CD14-positive monocyte (primary cell): ENCODE results near the gene CFHR1. TPM values are rescaled to one million over a fixed set of nuclear protein-coding genes. Genes with fewer than 3 reads are reported as not detected.
"Not testable (repeated sequence)": the region's sequence is repeated elsewhere in the genome, so short reads cannot be mapped to it uniquely, and the experiment has no call there.

Experiments
- DNase-seq, 3 donors: peaks; one replicate each; pipeline ENCODE4 v3.0.0-alpha.2; 2011 to 2022
- H2AFZ ChIP-seq: 2 replicates; pipeline ENCODE4 v1.6.0; 2012; ENCODE audit warnings: mild to moderate bottlenecking, low read depth, low read length, inconsistent platforms; ENCODE audit not compliant: insufficient read depth, poor library complexity, severe bottlenecking
- H3K27ac ChIP-seq, 2 donors: 1 replicate in 1 of 2; 2 replicates in 1 of 2; pipeline ENCODE4 v1.5.1; 2012 to 2013; ENCODE audit warnings: low read length in 2 of 2, control low read depth in 1 of 2, inconsistent platforms in 1 of 2, low read depth in 1 of 2, mild to moderate bottlenecking in 1 of 2
- H3K27me3 ChIP-seq, 2 donors: one replicate each; pipeline versions ENCODE4 v1.6.0 to v1.6.1; 2011 to 2013; ENCODE audit warnings: low read length in 2 of 2; ENCODE audit not compliant: control insufficient read depth in 2 of 2, insufficient read depth in 2 of 2
- H3K36me3 ChIP-seq, 2 donors: replicated peaks in 1 of 2; 1 replicate in 1 of 2; 2 replicates in 1 of 2; pipeline versions ENCODE4 v1.5.1 to v1.6.1; 2012 to 2013; ENCODE audit warnings: low read length in 2 of 2, control low read depth in 1 of 2, inconsistent platforms in 1 of 2, mild to moderate bottlenecking in 1 of 2; ENCODE audit not compliant: insufficient read depth in 2 of 2, control insufficient read depth in 1 of 2
- H3K4me1 ChIP-seq, 2 donors: 1 replicate in 1 of 2; 2 replicates in 1 of 2; pipeline versions ENCODE4 v1.5.1 to v1.6.1; 2012 to 2013; ENCODE audit warnings: low read length in 2 of 2, control low read depth in 1 of 2, inconsistent platforms in 1 of 2, mild to moderate bottlenecking in 1 of 2, moderate library complexity in 1 of 2; ENCODE audit not compliant: insufficient read depth in 2 of 2, control insufficient read depth in 1 of 2
- H3K4me2 ChIP-seq: replicated peaks from 2 replicates; pipeline ENCODE3; 2012; ENCODE audit warnings: low read length, moderate library complexity, mild to moderate bottlenecking; ENCODE audit not compliant: poor library complexity, severe bottlenecking; ENCODE audit errors: extremely low read depth
- H3K4me3 ChIP-seq, 3 experiments: fragments of 200-600 bp in 1 of 3; sonication (generic) in 1 of 3; replicated peaks in 1 of 3; 1 replicate in 2 of 3; 2 replicates in 1 of 3; pipeline ENCODE4 v1.5.1; 2011 to 2013; ENCODE audit warnings: low read length in 3 of 3, mild to moderate bottlenecking in 3 of 3, control low read depth in 2 of 3, low read depth in 2 of 3, inconsistent platforms in 1 of 3, moderate library complexity in 1 of 3
- H3K79me2 ChIP-seq: 2 replicates; pipeline ENCODE4 v1.6.0; 2012; ENCODE audit warnings: mild to moderate bottlenecking, control low read depth, inconsistent platforms, low read length, moderate library complexity; ENCODE audit not compliant: insufficient read depth
- H3K9ac ChIP-seq: 2 replicates; pipeline ENCODE4 v1.6.0; 2017; ENCODE audit warnings: low read length, mild to moderate bottlenecking; ENCODE audit not compliant: insufficient read depth, poor library complexity, severe bottlenecking
- H3K9me3 ChIP-seq, 2 donors: replicated peaks in 1 of 2; 1 replicate in 1 of 2; 2 replicates in 1 of 2; pipeline versions ENCODE4 v1.5.1 to v1.6.1; 2012 to 2013; ENCODE audit warnings: low read length in 2 of 2, control low read depth in 1 of 2; ENCODE audit not compliant: control insufficient read depth in 1 of 2, insufficient read depth in 1 of 2
- H4K20me1 ChIP-seq: 2 replicates; pipeline ENCODE4 v1.6.0; 2012; ENCODE audit warnings: mild to moderate bottlenecking, low read length, control low read depth, moderate library complexity; ENCODE audit not compliant: insufficient read depth
- H3K27ac Mint-ChIP-seq, 7 donors: one replicate each; pipeline ENCODE4 v1.8.0; 2020; ENCODE audit warnings: mild to moderate bottlenecking in 7 of 7, mixed read lengths in 7 of 7, moderate library complexity in 6 of 7, inconsistent platforms in 2 of 7
- H3K27me3 Mint-ChIP-seq, 3 donors: one replicate each; pipeline ENCODE4 v1.8.0; 2021 to 2022; ENCODE audit warnings: low read depth in 3 of 3, mild to moderate bottlenecking in 3 of 3, mixed read lengths in 3 of 3, moderate library complexity in 3 of 3, inconsistent platforms in 1 of 3
- H3K36me3 Mint-ChIP-seq, 2 donors: one replicate each; pipeline ENCODE4 v1.8.0; 2020; ENCODE audit warnings: mixed read lengths in 2 of 2, inconsistent platforms in 1 of 2, mild to moderate bottlenecking in 1 of 2
- H3K4me1 Mint-ChIP-seq: one replicate; pipeline ENCODE4 v1.8.0; 2020; ENCODE audit warnings: mild to moderate bottlenecking, mixed read lengths
- H3K4me3 Mint-ChIP-seq, 2 donors: one replicate each; pipeline ENCODE4 v1.8.0; 2020; ENCODE audit warnings: mild to moderate bottlenecking in 2 of 2, mixed read lengths in 2 of 2, moderate library complexity in 1 of 2
- H3K9me3 Mint-ChIP-seq, 7 donors: one replicate each; pipeline ENCODE4 v1.8.0; 2020 to 2022; ENCODE audit warnings: mixed read lengths in 7 of 7, mild to moderate bottlenecking in 6 of 7, moderate library complexity in 6 of 7, inconsistent platforms in 2 of 7
- CTCF ChIP-seq: fragments of 200-600 bp; IDR thresholded peaks from one replicate; pipeline ENCODE4 v1.8.0; 2022; ENCODE audit warnings: antibody characterized with exemption, mild to moderate bottlenecking
- WGBS: methylation state at CpG from one replicate; pipeline ENCODE4 v1.1.5; 2013; ENCODE audit warnings: missing lambda C conversion rate; ENCODE audit not compliant: insufficient coverage; 5-methylcytosine and 5-hydroxymethylcytosine counted together
- intact Hi-C, 2 donors: fragments of 100-400 bp; cut with micrococcal nuclease; formaldehyde crosslinking; loops; one replicate each; pipeline versions ENCODE4 v1.15.0 to v1.15.1; 2023
- polyA minus RNA-seq: library from RNA; depleted of rRNA, polyadenylated mRNA; stranded (reverse); fragments of >200 nt; gene quantifications from 2 replicates; pipeline ENCODE4 v1.2.3, GENCODE V29; 2012
- polyA plus RNA-seq, 3 donors: library from polyadenylated mRNA; depleted of rRNA in 1 of 3; unstranded in 2 of 3; stranded (reverse) in 1 of 3; fragments of 300-500 nt in 2 of 3; fragments of >200 nt in 1 of 3; fragmentation: Illumina TruSeq in 2 of 3; gene quantifications; 1 replicate in 2 of 3; 2 replicates in 1 of 3; pipeline ENCODE4 v1.2.3, GENCODE V29; 2012 to 2021
- total RNA-seq, 12 experiments: library from RNA in 1 of 12; stranded (reverse) in 1 of 12; fragments of 120-200 nt in 1 of 12; gene quantifications; one replicate each; pipeline ENCODE4 v1.2.4 and lab custom pipeline; 2013 to 2026; ENCODE audit warnings: mixed read lengths in 6 of 12, inconsistent platforms in 1 of 12

CFHR1 gene
- total RNA-seq (2013), result not detected
- polyA plus RNA-seq (not detected), polyA minus RNA-seq (not detected in 2 replicates), total RNA-seq (lab: John Stamatoyannopoulos, UW) (0 to 0.46 (median 0) reads per million in 11 experiments)

DNA sequence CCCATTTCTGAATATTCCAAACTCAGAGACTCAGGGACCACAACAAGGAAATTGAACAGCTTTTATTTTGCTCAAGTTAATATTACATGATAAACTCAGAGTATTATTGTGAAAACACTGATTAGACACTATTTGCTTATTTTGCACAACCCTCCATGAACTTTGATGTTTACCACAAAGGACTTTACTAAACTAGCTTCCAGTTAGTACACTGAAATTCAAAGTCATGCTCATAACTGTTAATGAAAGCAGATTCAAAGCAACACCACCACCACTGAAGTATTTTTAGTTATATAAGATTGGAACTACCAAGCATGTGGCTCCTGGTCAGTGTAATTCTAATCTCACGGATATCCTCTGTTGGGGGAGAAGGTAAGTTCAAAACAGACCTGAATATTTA lies at the start of gene CFHR1:
Gene CFHR1, plus strand, starts transcription at position 201 of the 400 bp plus-strand sequence. Its CDS starts 114 bp downstream, at position 315.
- H2AFZ ChIP-seq, H3K9me3 ChIP-seq, H3K36me3 Mint-ChIP-seq, H3K9ac ChIP-seq, H3K27ac Mint-ChIP-seq, H3K36me3 ChIP-seq, H3K79me2 ChIP-seq, H3K4me1 ChIP-seq, H3K4me3 Mint-ChIP-seq, H3K27ac ChIP-seq, H3K4me1 Mint-ChIP-seq, H3K27me3 ChIP-seq, H3K4me3 ChIP-seq, H4K20me1 ChIP-seq, DNase-seq, H3K27me3 Mint-ChIP-seq, H3K4me2 ChIP-seq, intact Hi-C loops: not testable (repeated sequence)
- no CpG with 5 or more reads among the region's 1 CpG for WGBS
- peaks cover 0 to 13% (median 3%) of the 10 kb centered on the region in 7 donors for H3K9me3 Mint-ChIP-seq

GRCh38 chr1:196769823-196770222 lies 49.7 kb upstream of the CFHR1 start:
- H3K4me1 ChIP-seq, H3K27me3 Mint-ChIP-seq, H3K4me3 Mint-ChIP-seq, H3K79me2 ChIP-seq, intact Hi-C loops, DNase-seq, H3K36me3 ChIP-seq, H3K4me2 ChIP-seq, H3K4me1 Mint-ChIP-seq, H3K27ac Mint-ChIP-seq, H3K36me3 Mint-ChIP-seq, H3K9ac ChIP-seq, H3K27ac ChIP-seq, H3K9me3 ChIP-seq, H3K27me3 ChIP-seq, H3K4me3 ChIP-seq, H4K20me1 ChIP-seq, H2AFZ ChIP-seq, H3K9me3 Mint-ChIP-seq: not testable (repeated sequence)
- WGBS, result 88% methylated on average over 1 of the region's 4 CpGs

- no peaks in the 10 kb centered on the region for H3K36me3 ChIP-seq
- WGBS, result no CpG with 5 or more reads among the region's 1 CpG
- no peak overlapping the region for H3K27ac ChIP-seq
- no peak overlapping the region for H3K27ac Mint-ChIP-seq
- H3K27me3 ChIP-seq, result no peaks in the 10 kb centered on the region
- H3K4me3 Mint-ChIP-seq, result no peak overlapping the region
- H3K4me2 ChIP-seq, result no peak overlapping the region
- no peak overlapping the region for H3K4me3 ChIP-seq
- no peaks in the 10 kb centered on the region for H3K4me1 Mint-ChIP-seq
- no peaks in the 10 kb centered on the region for H3K4me1 ChIP-seq
- no peaks in the 10 kb centered on the region for H3K27me3 Mint-ChIP-seq
- no peak overlapping the region for H3K9ac ChIP-seq
- peaks cover 0 to 6% (median 2%) of the 10 kb centered on the region in 7 donors for H3K9me3 Mint-ChIP-seq
- H3K36me3 Mint-ChIP-seq, result no peaks in the 10 kb centered on the region
- TF ChIP-seq CTCF, result no peak
- H3K9me3 ChIP-seq, result no peaks in the 10 kb centered on the region
- no peaks in the 10 kb centered on the region for H4K20me1 ChIP-seq
- intact Hi-C loops, result no loop called here
- H2AFZ ChIP-seq, result no peak overlapping the region
- DNase-seq, result no peak
- no peaks in the 10 kb centered on the region for H3K79me2 ChIP-seq
Measured at GRCh38 chr1:196773713-196774112, 45.8 kb upstream of the CFHR1 start.
